Liver (tissue), 9 donors: ENCODE measurements around the gene TIAM2. TPM values are rescaled to one million over a fixed set of nuclear protein-coding genes. Genes with fewer than 3 reads are reported as not detected.
"Not testable (repeated sequence)": the region's sequence is repeated elsewhere in the genome, so short reads cannot be mapped to it uniquely, and the experiment has no call there.

Source experiments
- DNase-seq: peaks from one replicate; pipeline ENCODE4 v3.0.0-alpha.2; 2017; ENCODE audit warnings: low spot score
- H3K27ac ChIP-seq, 2 donors: one replicate each; pipeline ENCODE4 v1.7.0; 2013; ENCODE audit warnings: inconsistent platforms in 2 of 2, low read length in 2 of 2, control low read depth in 1 of 2, low read depth in 1 of 2, mild to moderate bottlenecking in 1 of 2
- H3K27me3 ChIP-seq, 4 donors: one replicate each; pipeline versions ENCODE4 v1.6.1 to v1.7.0; 2013; ENCODE audit warnings: low read length in 3 of 4, inconsistent platforms in 1 of 4, mild to moderate bottlenecking in 1 of 4, moderate library complexity in 1 of 4; ENCODE audit not compliant: control insufficient read depth in 4 of 4, insufficient read depth in 4 of 4
- H3K36me3 ChIP-seq, 4 donors: one replicate each; pipeline versions ENCODE4 v1.6.1 to v1.7.0; 2013; ENCODE audit warnings: low read length in 3 of 4, mild to moderate bottlenecking in 3 of 4, low read depth in 1 of 4, moderate library complexity in 1 of 4; ENCODE audit not compliant: control insufficient read depth in 4 of 4, insufficient read depth in 3 of 4
- H3K4me1 ChIP-seq, 4 donors: one replicate each; pipeline versions ENCODE4 v1.6.1 to v1.7.0; 2013; ENCODE audit warnings: low read length in 3 of 4, mild to moderate bottlenecking in 3 of 4, moderate library complexity in 1 of 4; ENCODE audit not compliant: control insufficient read depth in 4 of 4, insufficient read depth in 4 of 4
- H3K4me3 ChIP-seq, 3 donors: one replicate each; pipeline versions ENCODE4 v1.6.1 to v1.7.0; 2013; ENCODE audit warnings: low read length in 3 of 3, control low read depth in 1 of 3, low read depth in 1 of 3, mild to moderate bottlenecking in 1 of 3
- H3K9ac ChIP-seq, 2 donors: one replicate each; pipeline ENCODE4 v1.7.0; 2013; ENCODE audit warnings: low read length in 2 of 2, mild to moderate bottlenecking in 2 of 2, moderate library complexity in 2 of 2, control low read depth in 1 of 2, low read depth in 1 of 2
- H3K9me3 ChIP-seq, 4 donors: one replicate each; pipeline versions ENCODE4 v1.6.1 to v1.7.0; 2013; ENCODE audit warnings: low read length in 3 of 4; ENCODE audit not compliant: control insufficient read depth in 4 of 4
- ATF3 ChIP-seq: IDR thresholded peaks from 2 replicates; pipeline ENCODE4 v1.6.1; 2016; ENCODE audit warnings: antibody characterized with exemption
- CTCF ChIP-seq: fragments of 150-350 bp; IDR thresholded peaks from 2 replicates; pipeline ENCODE4 v1.5.1; 2017; ENCODE audit warnings: improper control_type of control experiment, low read depth, low read length; ENCODE audit not compliant: missing input control
- EGR1 ChIP-seq, 2 donors: IDR thresholded peaks; 2 replicates each; pipeline ENCODE4 v1.6.1; 2016 to 2018; ENCODE audit warnings: antibody characterized with exemption in 2 of 2, low read depth in 2 of 2
- FOXA2 ChIP-seq: IDR thresholded peaks from 2 replicates; pipeline ENCODE4 v1.6.1; 2016; ENCODE audit warnings: antibody characterized with exemption
- GABPA ChIP-seq, 2 donors: IDR thresholded peaks in 1 of 2; conservative IDR thresholded peaks in 1 of 2; 2 replicates each; pipeline ENCODE4 v1.6.1; 2016; ENCODE audit warnings: antibody characterized with exemption in 2 of 2, mild to moderate bottlenecking in 1 of 2, moderate library complexity in 1 of 2
- HNF4G ChIP-seq: IDR thresholded peaks from 2 replicates; pipeline ENCODE4 v1.6.1; 2016; ENCODE audit warnings: antibody characterized with exemption
- JUND ChIP-seq, 2 donors: IDR thresholded peaks; 2 replicates each; pipeline ENCODE4 v1.6.1; 2016; ENCODE audit warnings: antibody characterized with exemption in 2 of 2
- NR2F2 ChIP-seq: IDR thresholded peaks from 2 replicates; pipeline ENCODE4 v1.6.1; 2016; ENCODE audit warnings: antibody characterized with exemption
- RAD21 ChIP-seq, 2 donors: IDR thresholded peaks; 2 replicates each; pipeline ENCODE4 v1.6.1; 2016; ENCODE audit warnings: antibody characterized with exemption in 2 of 2, mild to moderate bottlenecking in 2 of 2
- RXRA ChIP-seq, 2 donors: IDR thresholded peaks; 2 replicates each; pipeline ENCODE4 v1.6.1; 2017 to 2018; ENCODE audit warnings: antibody characterized with exemption in 2 of 2, mild to moderate bottlenecking in 1 of 2
- SP1 ChIP-seq: IDR thresholded peaks from 2 replicates; pipeline ENCODE4 v1.6.1; 2018; ENCODE audit warnings: antibody characterized with exemption, mild to moderate bottlenecking
- TAF1 ChIP-seq: conservative IDR thresholded peaks from 2 replicates; pipeline ENCODE4 v1.6.1; 2016; ENCODE audit warnings: antibody characterized with exemption, mild to moderate bottlenecking
- YY1 ChIP-seq: IDR thresholded peaks from 2 replicates; pipeline ENCODE4 v1.6.1; 2016; ENCODE audit warnings: antibody characterized with exemption, mild to moderate bottlenecking
- WGBS: extraction: QIAGEN DNeasy Blood & Tissue Kit; methylation state at CpG from one replicate; pipeline ENCODE4 v1.1.7; 2013; 5-methylcytosine and 5-hydroxymethylcytosine counted together
- polyA plus RNA-seq, 2 donors: library from polyadenylated mRNA; stranded (reverse) in 1 of 2; unstranded in 1 of 2; fragments of 200-250 nt in 1 of 2; fragments of >200 nt in 1 of 2; fragmentation: Nextera tagmentation in 1 of 2; extraction: Ambion mirVana in 1 of 2; gene quantifications; one replicate each; pipeline versions ENCODE4 v1.2.1 to v1.2.3, GENCODE V29; 2013 to 2015
- total RNA-seq, 2 donors: library from RNA; depleted of rRNA; stranded (reverse); fragments of >200 nt; gene quantifications; one replicate each; pipeline ENCODE4 v1.2.3, GENCODE V29; 2014
- TF ChIP-seq, protein P1 (sequence below): IDR thresholded peaks from 2 replicates; pipeline ENCODE4 v1.6.1; 2016; ENCODE audit warnings: antibody characterized with exemption
- donor health status: healthy.
- donor health status: healthy.
- donor health status: healthy.
- donor health status: healthy.
- donor health status: healthy.

The TIAM2 gene
- total and polyA plus RNA-seq, 4 donors, result 0.62 to 3.7 (median 2.4) TPM

- H3K4me3 ChIP-seq, result no peak overlapping the region
- H3K4me1 ChIP-seq, result no peaks in the 10 kb centered on the region
- no peaks in the 10 kb centered on the region for H3K9me3 ChIP-seq
- no peak for TF ChIP-seq GABPA (IDR thresholded peaks at IDR 0.05 in 1 of 2, conservative IDR thresholded peaks at IDR 0.05 in 1 of 2)
- H3K36me3 ChIP-seq, result no peaks in the 10 kb centered on the region
- DNase-seq, result no peak
- H3K27ac ChIP-seq, result no peak overlapping the region
- WGBS, result 85% methylated on average over 6 of the region's 6 CpGs
- no peak overlapping the region for H3K9ac ChIP-seq
- no peaks in the 10 kb centered on the region for H3K27me3 ChIP-seq
Measured at GRCh38 chr6:154960854-154961530, 34.1 kb upstream of the TIAM2 start.

DNA sequence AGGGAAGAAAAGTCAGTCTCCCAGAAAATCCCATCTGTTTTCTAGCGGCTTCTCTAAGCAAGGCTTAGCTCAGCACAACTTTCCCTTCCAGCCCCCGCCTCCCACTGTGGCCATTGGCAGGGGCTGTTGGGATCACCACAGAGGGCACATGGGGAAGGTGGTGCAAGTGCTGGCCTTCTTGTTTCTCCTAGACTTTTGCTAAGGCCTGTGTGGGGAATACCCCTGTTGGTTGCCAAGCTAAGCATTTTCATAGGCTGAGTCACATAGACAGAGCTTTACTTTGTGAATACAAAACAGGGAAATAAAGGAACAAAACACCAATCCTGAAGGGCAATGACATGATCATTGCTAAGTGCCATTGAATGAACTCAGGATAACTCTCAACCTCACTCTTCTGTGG is 32.4 kb upstream of the TIAM2 start:
- no peak overlapping the region for H3K27ac ChIP-seq
- no peaks in the 10 kb centered on the region for H3K4me1 ChIP-seq
- no peak for DNase-seq
- H3K4me3 ChIP-seq, result no peak overlapping the region
- WGBS, result 97% methylated on average over 2 of the region's 2 CpGs
- no peak overlapping the region for H3K9ac ChIP-seq
- H3K36me3 ChIP-seq, result no peaks in the 10 kb centered on the region
- H3K27me3 ChIP-seq, result no peaks in the 10 kb centered on the region
- no peaks in the 10 kb centered on the region for H3K9me3 ChIP-seq
- TF ChIP-seq ATF3 (no peak), CTCF (no peak), EGR1 (IDR thresholded peaks at IDR 0.05; ENCODE audit: low read depth in 2 of 2) (no peak), FOXA2 (no peak), TAF1 (no peak), JUND (IDR thresholded peaks at IDR 0.05) (no peak), NR2F2 (no peak), SP1 (no peak), YY1 (no peak), HNF4G (no peak), RXRA (IDR thresholded peaks at IDR 0.05) (no peak), GABPA (IDR thresholded peaks at IDR 0.05 in 1 of 2, conservative IDR thresholded peaks at IDR 0.05 in 1 of 2) (no peak), RAD21 (IDR thresholded peaks at IDR 0.05) (no peak)
- TF ChIP-seq, protein P1, sequence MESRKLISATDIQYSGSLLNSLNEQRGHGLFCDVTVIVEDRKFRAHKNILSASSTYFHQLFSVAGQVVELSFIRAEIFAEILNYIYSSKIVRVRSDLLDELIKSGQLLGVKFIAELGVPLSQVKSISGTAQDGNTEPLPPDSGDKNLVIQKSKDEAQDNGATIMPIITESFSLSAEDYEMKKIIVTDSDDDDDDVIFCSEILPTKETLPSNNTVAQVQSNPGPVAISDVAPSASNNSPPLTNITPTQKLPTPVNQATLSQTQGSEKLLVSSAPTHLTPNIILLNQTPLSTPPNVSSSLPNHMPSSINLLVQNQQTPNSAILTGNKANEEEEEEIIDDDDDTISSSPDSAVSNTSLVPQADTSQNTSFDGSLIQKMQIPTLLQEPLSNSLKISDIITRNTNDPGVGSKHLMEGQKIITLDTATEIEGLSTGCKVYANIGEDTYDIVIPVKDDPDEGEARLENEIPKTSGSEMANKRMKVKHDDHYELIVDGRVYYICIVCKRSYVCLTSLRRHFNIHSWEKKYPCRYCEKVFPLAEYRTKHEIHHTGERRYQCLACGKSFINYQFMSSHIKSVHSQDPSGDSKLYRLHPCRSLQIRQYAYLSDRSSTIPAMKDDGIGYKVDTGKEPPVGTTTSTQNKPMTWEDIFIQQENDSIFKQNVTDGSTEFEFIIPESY, result no peak

- H3K9me3 ChIP-seq, H3K9ac ChIP-seq, H3K27me3 ChIP-seq, DNase-seq, H3K4me3 ChIP-seq, H3K27ac ChIP-seq, H3K4me1 ChIP-seq, H3K36me3 ChIP-seq: not testable (repeated sequence)
- WGBS, result 97% methylated on average over 37 of the region's 51 CpGs
Measured at GRCh38 chr6:154966065-154966770, 28.9 kb upstream of the TIAM2 start.
